ENCODE data around the gene CAD.

DNA sequence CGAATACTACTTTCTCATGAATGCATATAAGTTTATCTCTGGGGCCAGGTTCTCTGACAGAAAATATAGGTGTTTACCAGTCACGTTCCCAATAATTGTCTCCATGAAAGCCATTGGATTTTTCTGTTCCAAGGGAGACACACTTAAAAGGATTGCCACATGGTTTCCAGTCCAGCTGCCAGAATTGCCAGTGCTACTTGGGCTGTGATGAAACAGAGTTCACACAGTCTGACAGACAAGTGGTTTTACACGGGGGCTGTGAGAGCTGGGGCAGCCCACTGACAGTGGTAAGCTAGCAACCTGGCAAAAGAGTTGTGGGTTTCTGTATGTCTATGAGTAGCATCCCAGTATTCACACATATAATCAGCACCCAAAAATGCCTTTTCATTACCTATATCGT is 33.1 kb upstream of the CAD start:
- TF ChIP-seq SUPT20H (IDR thresholded peaks at IDR 0.05; ENCODE audit: borderline replicate concordance, control insufficient read depth, low read depth, low read length) (no peak), CTCF (IDR thresholded peaks at IDR 0.05 in 2 of 3, conservative IDR thresholded peaks at IDR 0.05 in 1 of 3; ENCODE audit: control insufficient read depth in 2 of 3, extremely low read depth in 1 of 3, insufficient read depth in 1 of 3, low read depth in 3 of 3, low read length in 3 of 3) (no peak), SUZ12 (IDR thresholded peaks at IDR 0.05; ENCODE audit: unreplicated experiment) (no peak), ZBTB33 (IDR thresholded peaks at IDR 0.05) (no peak), EZH2 (IDR thresholded peaks at IDR 0.05; ENCODE audit: borderline replicate concordance, control insufficient read depth, low read depth, low read length) (no peak), YY1 (IDR thresholded peaks at IDR 0.05; ENCODE audit: low read depth, low read length) (no peak), NFYA (IDR thresholded peaks at IDR 0.05; ENCODE audit: borderline replicate concordance, low read depth, low read length) (no peak), ZNF207 (IDR thresholded peaks at IDR 0.05; ENCODE audit: borderline replicate concordance) (no peak), HDAC6 (IDR thresholded peaks at IDR 0.05; ENCODE audit: unreplicated experiment) (no peak), JUNB (IDR thresholded peaks at IDR 0.05) (no peak), SIN3A (IDR thresholded peaks at IDR 0.05; ENCODE audit: low read depth, low read length) (no peak)

Data from GM12878 (cell line).